GM23248 (cell line): ENCODE data around the gene MPZL2. TPM values are rescaled to one million over a fixed set of nuclear protein-coding genes. Genes with fewer than 3 reads are reported as not detected.

Source experiments
- DNase-seq: peaks from one replicate; pipeline ENCODE4 v3.0.0-alpha.2; 2015
- H2AFZ ChIP-seq: fragments of 200-600 bp; sonication (generic); 2 replicates; pipeline ENCODE4 v1.6.1; 2016; ENCODE audit warnings: antibody characterized with exemption
- H3F3A ChIP-seq: fragments of 200-600 bp; sonication (generic); 2 replicates; pipeline ENCODE4 v1.6.1; 2016; ENCODE audit warnings: mild to moderate bottlenecking, antibody characterized with exemption, mixed run types; ENCODE audit not compliant: insufficient read depth
- H3K27ac ChIP-seq: fragments of 200-600 bp; sonication (generic); 2 replicates; pipeline ENCODE4 v1.5.1; 2016; ENCODE audit warnings: mild to moderate bottlenecking
- H3K27me3 ChIP-seq: fragments of 200-600 bp; sonication (generic); replicated peaks from 2 replicates; pipeline ENCODE4 v1.6.1; 2016; ENCODE audit warnings: mild to moderate bottlenecking; ENCODE audit not compliant: insufficient read depth
- H3K36me3 ChIP-seq: fragments of 200-600 bp; sonication (generic); 2 replicates; pipeline ENCODE4 v1.6.1; 2016; ENCODE audit warnings: low read depth, mild to moderate bottlenecking
- H3K4me1 ChIP-seq: fragments of 200-600 bp; sonication (generic); 2 replicates; pipeline ENCODE4 v1.6.1; 2016; ENCODE audit warnings: mild to moderate bottlenecking; ENCODE audit not compliant: insufficient read depth
- H3K4me2 ChIP-seq: fragments of 200-600 bp; sonication (generic); one replicate; pipeline ENCODE4 v1.6.1; 2016; ENCODE audit warnings: mild to moderate bottlenecking; ENCODE audit not compliant: unreplicated experiment
- H3K4me3 ChIP-seq: fragments of 200-600 bp; sonication (generic); 2 replicates; pipeline ENCODE4 v1.5.1; 2016; ENCODE audit warnings: mild to moderate bottlenecking
- H3K79me2 ChIP-seq: fragments of 200-600 bp; sonication (generic); 2 replicates; pipeline ENCODE4 v1.6.1; 2016; ENCODE audit warnings: mild to moderate bottlenecking; ENCODE audit not compliant: insufficient read depth
- H3K9ac ChIP-seq: fragments of 200-600 bp; sonication (generic); 2 replicates; pipeline ENCODE4 v1.6.1; 2016; ENCODE audit warnings: mild to moderate bottlenecking
- H3K9me2 ChIP-seq: fragments of 200-600 bp; sonication (generic); 2 replicates; pipeline ENCODE4 v1.6.1; 2016; ENCODE audit warnings: mixed run types, mild to moderate bottlenecking, moderate library complexity; ENCODE audit not compliant: insufficient read depth
- H3K9me3 ChIP-seq: fragments of 200-600 bp; sonication (generic); one replicate; pipeline ENCODE4 v1.6.1; 2017; ENCODE audit warnings: low read depth
- H4K20me1 ChIP-seq: fragments of 200-600 bp; sonication (generic); 2 replicates; pipeline ENCODE4 v1.6.0; 2016; ENCODE audit not compliant: insufficient read depth
- EZH2 ChIP-seq: fragments of 200-600 bp; sonication (generic); IDR thresholded peaks from 2 replicates; pipeline ENCODE4 v1.6.1; 2018; ENCODE audit warnings: antibody characterized with exemption, mild to moderate bottlenecking; ENCODE audit not compliant: insufficient read depth, poor library complexity, severe bottlenecking
- EZH2phosphoT487 ChIP-seq: fragments of 200-600 bp; sonication (generic); IDR thresholded peaks from 2 replicates; pipeline ENCODE4 v1.6.1; 2018; ENCODE audit warnings: antibody characterized with exemption, moderate library complexity, mild to moderate bottlenecking, low read depth; ENCODE audit not compliant: insufficient read depth
- WGBS, 2 experiments: methylation state at CpG; one replicate each; pipeline ENCODE4 v1.1.6; 2015 to 2017; ENCODE audit warnings: low lambda C conversion rate in 2 of 2, low coverage in 1 of 2; ENCODE audit errors: missing lambda C conversion rate in 2 of 2; 5-methylcytosine and 5-hydroxymethylcytosine counted together
- in situ Hi-C: fragments of 300-500 bp; cut with MboI; formaldehyde crosslinking; loops from 2 replicates; pipeline ENCODE4 v1.15.0; 2020
- polyA plus RNA-seq: library from polyadenylated mRNA; unstranded; fragments of >200 nt; fragmentation: Nextera tagmentation; extraction: Ambion mirVana; gene quantifications from 2 replicates; pipeline ENCODE4 v1.2.1, GENCODE V29; 2016
- total RNA-seq: library from RNA; depleted of rRNA; stranded (reverse); fragments of >200 nt; shearing (Covaris generic); gene quantifications from 2 replicates; pipeline ENCODE4 v1.2.3, GENCODE V29; 2014; rRNA removed

MPZL2 gene
- total RNA-seq (not detected in 2 replicates), polyA plus RNA-seq (not detected in 2 replicates)

DNA sequence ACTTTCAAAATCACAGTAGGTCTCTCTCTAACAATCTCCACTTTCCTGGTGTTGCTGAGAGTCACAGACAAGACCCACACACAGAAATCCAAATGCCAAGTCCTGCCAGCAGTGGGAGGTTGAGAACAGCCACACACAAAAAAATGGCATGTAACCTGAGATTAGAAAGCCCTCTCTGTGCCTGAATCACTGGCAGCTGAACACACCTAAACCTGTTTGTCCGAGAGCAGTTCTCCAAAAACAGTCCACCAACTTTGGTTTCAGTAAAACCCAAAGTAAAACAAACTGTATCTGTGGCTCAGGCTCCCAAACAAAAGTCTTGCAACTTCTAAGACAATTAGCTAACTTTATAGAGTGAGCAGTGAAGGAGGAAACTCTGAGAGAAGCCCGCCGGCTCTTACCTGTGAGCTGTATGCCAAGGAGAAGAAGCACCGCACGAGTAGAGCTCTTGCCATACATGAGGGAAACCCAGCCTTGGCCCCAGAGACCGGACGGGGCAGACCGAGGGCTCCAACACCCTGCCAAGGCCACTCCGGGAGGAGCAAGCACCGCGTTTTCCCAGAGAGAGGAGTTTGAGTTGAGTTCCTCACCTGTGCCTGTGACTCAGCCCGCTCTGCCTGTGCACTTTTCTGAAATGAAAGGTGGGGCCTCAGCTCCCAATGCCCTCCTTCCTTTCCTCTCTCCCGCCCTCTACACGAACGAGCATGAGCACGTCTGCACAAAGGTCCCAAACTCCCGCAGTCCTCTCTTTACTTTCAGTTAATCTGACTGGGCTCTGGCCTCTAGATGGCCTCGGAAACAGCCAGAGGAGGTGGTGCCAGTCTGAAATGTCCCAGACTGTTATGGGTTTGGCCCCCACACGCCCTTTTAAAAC, at the start of gene MPZL2:
Gene MPZL2, minus strand, starts transcription at position 603 of the 874 bp plus-strand sequence. Its CDS starts 144 bp downstream, at position 459.
- Histone ChIP-seq H3K9me3 (no peaks in the 10 kb centered on the region), H2AFZ (no peak within 1 kb of the TSS), H3K36me3 (no peaks in the 10 kb centered on the region), H3K9ac (no peak within 1 kb of the TSS), H3K4me3 (no peak within 1 kb of the TSS), H3K9me2 (no peaks in the 10 kb centered on the region), H3K4me1 (no peaks in the 10 kb centered on the region), H3F3A (no peaks in the 10 kb centered on the region), H4K20me1 (no peaks in the 10 kb centered on the region), H3K79me2 (no peaks in the 10 kb centered on the region), H3K27ac (no peak within 1 kb of the TSS), H3K27me3 (peaks cover 52% of the 10 kb centered on the region), H3K4me2 (no peak within 1 kb of the TSS)
- in situ Hi-C loops = no loop called here
- 5 to 7% methylated on average over 16 to 19 of the region's 19 CpGs for WGBS, 2 experiments
- DNase-seq = peak; percentile 11
- no peak for TF ChIP-seq EZH2phosphoT487
- TF ChIP-seq EZH2 = no peak

DNA sequence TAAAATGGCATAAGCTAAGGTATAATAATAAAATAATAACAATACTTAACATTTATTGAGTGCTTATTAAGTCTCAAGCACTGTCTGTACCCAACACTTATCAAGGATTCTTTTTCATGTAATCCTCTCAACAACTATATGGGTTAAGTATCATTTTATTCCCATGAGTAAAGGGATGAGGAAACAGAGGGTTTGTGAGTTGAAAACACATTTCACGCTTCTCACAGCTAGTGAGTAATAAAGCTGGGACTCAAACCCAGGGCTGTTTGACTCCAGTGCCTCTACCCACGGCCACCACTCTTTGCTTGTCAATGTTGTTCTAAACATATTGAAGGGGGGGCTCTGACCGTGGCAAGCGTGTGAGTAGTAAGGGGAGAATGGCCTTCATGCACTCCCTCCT, 49.1 kb upstream of the MPZL2 start:
- Histone ChIP-seq H3F3A (no peaks in the 10 kb centered on the region), H3K27ac (no peak overlapping the region), H3K4me1 (no peaks in the 10 kb centered on the region), H3K4me3 (no peak overlapping the region), H3K9me3 (no peaks in the 10 kb centered on the region), H2AFZ (no peak overlapping the region), H3K9me2 (no peaks in the 10 kb centered on the region), H3K4me2 (no peak overlapping the region), H4K20me1 (no peaks in the 10 kb centered on the region), H3K79me2 (no peaks in the 10 kb centered on the region), H3K27me3 (0 out of 2 replicates have a peak, but pooled peaks cover 20% of the 10 kb centered on the region), H3K36me3 (no peaks in the 10 kb centered on the region), H3K9ac (no peak overlapping the region)
- in situ Hi-C loops = no loop called here
- peak; percentile 26 for DNase-seq
- no peak for TF ChIP-seq EZH2
- no peak for TF ChIP-seq EZH2phosphoT487
- WGBS, 2 experiments = 21 to 23% methylated on average over 4 of the region's 4 CpGs

DNA sequence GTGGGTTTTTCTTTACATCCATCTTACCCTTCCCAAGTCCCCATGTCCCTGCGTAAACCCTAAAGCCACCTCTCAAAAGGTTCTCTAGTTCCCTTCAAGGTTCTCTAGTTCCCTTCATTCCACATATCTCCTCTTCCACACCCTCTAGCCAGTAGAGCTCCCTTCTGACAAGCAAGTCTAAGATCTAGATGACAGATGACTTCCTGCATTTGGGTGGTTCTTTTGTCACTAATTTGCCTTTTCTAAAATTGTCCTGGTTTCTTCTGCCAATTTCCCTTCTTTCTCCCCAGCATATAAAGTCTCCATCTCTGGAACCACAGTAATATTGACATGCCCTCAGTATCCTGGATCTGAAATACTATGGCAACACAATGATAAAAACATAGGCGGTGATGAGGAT, 48.2 kb upstream of the MPZL2 start:
- Histone ChIP-seq H3K79me2 (no peaks in the 10 kb centered on the region), H3K4me1 (no peaks in the 10 kb centered on the region), H3K4me2 (no peak overlapping the region), H3K36me3 (no peaks in the 10 kb centered on the region), H3K27me3 (0 out of 2 replicates have a peak, but pooled peaks cover 20% of the 10 kb centered on the region), H3K4me3 (no peak overlapping the region), H3K27ac (no peak overlapping the region), H3K9me2 (no peaks in the 10 kb centered on the region), H4K20me1 (no peaks in the 10 kb centered on the region), H2AFZ (no peak overlapping the region), H3K9ac (no peak overlapping the region), H3F3A (no peaks in the 10 kb centered on the region), H3K9me3 (no peaks in the 10 kb centered on the region)
- TF ChIP-seq EZH2phosphoT487 (no peak), EZH2 (no peak)
- in situ Hi-C loops = no loop called here
- no peak for DNase-seq
- WGBS, 2 experiments = 88 to 92% methylated on average over 2 of the region's 2 CpGs

DNA sequence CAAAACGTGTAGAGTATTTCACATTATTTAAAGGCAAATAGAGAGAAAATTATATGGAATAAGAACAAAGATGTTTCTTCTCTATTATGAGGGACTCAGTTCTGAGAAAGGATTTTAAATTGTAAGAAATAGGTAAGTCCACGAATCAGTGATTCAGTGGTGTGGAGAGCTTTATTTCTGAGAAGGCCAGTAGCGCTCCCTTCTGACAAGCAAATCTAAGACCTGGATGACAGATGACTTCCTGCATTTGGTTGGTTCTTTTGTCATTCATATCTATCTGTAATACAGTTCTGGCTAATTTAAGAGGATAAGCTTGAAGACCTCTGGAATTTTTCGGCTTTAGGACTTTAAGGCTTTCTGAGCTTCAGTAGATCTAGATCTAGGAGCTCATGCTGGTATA, 47.4 kb upstream of the MPZL2 start:
- Histone ChIP-seq H2AFZ (no peak overlapping the region), H3K79me2 (no peaks in the 10 kb centered on the region), H3K4me3 (no peak overlapping the region), H3K9ac (no peak overlapping the region), H3F3A (no peaks in the 10 kb centered on the region), H3K4me2 (no peak overlapping the region), H3K27ac (no peak overlapping the region), H3K9me2 (no peaks in the 10 kb centered on the region), H3K4me1 (no peaks in the 10 kb centered on the region), H4K20me1 (no peaks in the 10 kb centered on the region), H3K27me3 (0 out of 2 replicates have a peak, but pooled peaks cover 20% of the 10 kb centered on the region), H3K36me3 (no peaks in the 10 kb centered on the region), H3K9me3 (no peaks in the 10 kb centered on the region)
- 36 to 41% methylated on average over 4 of the region's 4 CpGs for WGBS, 2 experiments
- DNase-seq = no peak
- TF ChIP-seq EZH2phosphoT487 = no peak
- TF ChIP-seq EZH2 = no peak
- in situ Hi-C loops = no loop called here
